Kidney (tissue), 14 donors: ENCODE data around the gene SLC41A3. TPM values are rescaled to one million over a fixed set of nuclear protein-coding genes. Genes with fewer than 3 reads are reported as not detected.

Experiments
- DNase-seq, 5 donors: peaks; one replicate each; pipeline ENCODE4 v3.0.0-alpha.2; 2013 to 2020
- FAIRE-seq: peaks from 2 replicates; lab custom pipeline; 2012; peaks lifted over from hg19 to GRCh38; lab: Jason Lieb, UNC
- H3K27ac ChIP-seq, 2 donors: one replicate each; pipeline ENCODE4 v1.7.0; 2013; ENCODE audit warnings: low read depth in 2 of 2, low read length in 2 of 2, inconsistent platforms in 1 of 2
- H3K27me3 ChIP-seq: one replicate; pipeline ENCODE4 v1.7.1; 2013; ENCODE audit warnings: low read length, inconsistent platforms; ENCODE audit not compliant: control insufficient read depth, insufficient read depth
- H3K36me3 ChIP-seq, 3 donors: one replicate each; pipeline versions ENCODE4 v1.7.0 to v1.7.1; 2013; ENCODE audit warnings: low read length in 3 of 3, control low read depth in 1 of 3, inconsistent platforms in 1 of 3; ENCODE audit not compliant: insufficient read depth in 3 of 3, control insufficient read depth in 2 of 3
- H3K4me1 ChIP-seq, 3 donors: one replicate each; pipeline versions ENCODE4 v1.7.0 to v1.7.1; 2013; ENCODE audit warnings: low read length in 3 of 3, inconsistent platforms in 1 of 3, low read depth in 1 of 3; ENCODE audit not compliant: control insufficient read depth in 2 of 3, insufficient read depth in 2 of 3
- H3K4me3 ChIP-seq, 3 donors: one replicate each; pipeline versions ENCODE4 v1.7.0 to v1.8.1; 2013; ENCODE audit warnings: low read length in 3 of 3, control low read depth in 1 of 3, inconsistent platforms in 1 of 3
- H3K9ac ChIP-seq, 3 donors: one replicate each; pipeline versions ENCODE4 v1.7.0 to v1.7.1; 2013; ENCODE audit warnings: low read length in 3 of 3, control low read depth in 1 of 3, inconsistent platforms in 1 of 3
- H3K9me3 ChIP-seq, 3 donors: one replicate each; pipeline versions ENCODE4 v1.7.0 to v1.7.1; 2013; ENCODE audit warnings: low read length in 3 of 3, control low read depth in 1 of 3, inconsistent platforms in 1 of 3; ENCODE audit not compliant: control insufficient read depth in 2 of 3, insufficient read depth in 1 of 3
- CTCF ChIP-seq: IDR thresholded peaks from 3 replicates; pipeline ENCODE4 v1.5.1; 2012; ENCODE audit warnings: mild to moderate bottlenecking, moderate library complexity, borderline replicate concordance; ENCODE audit not compliant: insufficient read depth; ENCODE audit errors: extremely low read depth
- intact Hi-C: fragments of 100-400 bp; cut with DNase I; formaldehyde crosslinking; loops from one replicate; pipeline ENCODE4 v1.11.1; 2022
- polyA plus RNA-seq: library from polyadenylated mRNA; stranded (reverse); fragments of 350-450 nt; fragmentation: Illumina TruSeq; extraction: RNeasy Lipid Tissue Mini Kit (QIAGEN cat#74804); gene quantifications from one replicate; pipeline ENCODE4 v1.2.3, GENCODE V29; 2014; ENCODE audit warnings: low read depth, low replicate concordance; ENCODE audit not compliant: insufficient read depth
- total RNA-seq: library from RNA; stranded (reverse); fragmentation: NEBNext Ultra II Directional; extraction: Animal tissue kit (Norgen Biotek cat#: 25700); gene quantifications from one replicate; pipeline ENCODE4 v1.2.1, GENCODE V29; 2021
- donor health status: control.
- donor health status: control.
- donor health status: control.
- donor health status: control.
- donor health status: control.
- donor health status: DM: yes; HTN: yes; CAD: no.
- donor health status: Normal renal cell carcinoma (clear cell type).

The SLC41A3 gene
- total and polyA plus RNA-seq, 2 donors from 2014 or later = 31.6 to 74.3 TPM

GRCh38 chr3:126132751-126133511, 49.0 kb upstream of the SLC41A3 start:
- Histone ChIP-seq H3K27me3 (no peaks in the 10 kb centered on the region), H3K4me1 (peaks cover 0 to 3% (median 0%) of the 10 kb centered on the region in 3 donors), H3K27ac (no peak overlapping the region), H3K36me3 (peaks cover 0 to 38% (median 21%) of the 10 kb centered on the region in 3 donors), H3K9me3 (no peaks in the 10 kb centered on the region), H3K9ac (no peak overlapping the region), H3K4me3 (no peak overlapping the region)
- TF ChIP-seq CTCF = no peak
- intact Hi-C loops = loop anchor here (10.0 kb wide), 1 partner anchor 112 kb away; no protein-coding TSS in a partner anchor
- FAIRE-seq (no peak), DNase-seq (peak; percentile 31 to 73 (median 63))

DNA sequence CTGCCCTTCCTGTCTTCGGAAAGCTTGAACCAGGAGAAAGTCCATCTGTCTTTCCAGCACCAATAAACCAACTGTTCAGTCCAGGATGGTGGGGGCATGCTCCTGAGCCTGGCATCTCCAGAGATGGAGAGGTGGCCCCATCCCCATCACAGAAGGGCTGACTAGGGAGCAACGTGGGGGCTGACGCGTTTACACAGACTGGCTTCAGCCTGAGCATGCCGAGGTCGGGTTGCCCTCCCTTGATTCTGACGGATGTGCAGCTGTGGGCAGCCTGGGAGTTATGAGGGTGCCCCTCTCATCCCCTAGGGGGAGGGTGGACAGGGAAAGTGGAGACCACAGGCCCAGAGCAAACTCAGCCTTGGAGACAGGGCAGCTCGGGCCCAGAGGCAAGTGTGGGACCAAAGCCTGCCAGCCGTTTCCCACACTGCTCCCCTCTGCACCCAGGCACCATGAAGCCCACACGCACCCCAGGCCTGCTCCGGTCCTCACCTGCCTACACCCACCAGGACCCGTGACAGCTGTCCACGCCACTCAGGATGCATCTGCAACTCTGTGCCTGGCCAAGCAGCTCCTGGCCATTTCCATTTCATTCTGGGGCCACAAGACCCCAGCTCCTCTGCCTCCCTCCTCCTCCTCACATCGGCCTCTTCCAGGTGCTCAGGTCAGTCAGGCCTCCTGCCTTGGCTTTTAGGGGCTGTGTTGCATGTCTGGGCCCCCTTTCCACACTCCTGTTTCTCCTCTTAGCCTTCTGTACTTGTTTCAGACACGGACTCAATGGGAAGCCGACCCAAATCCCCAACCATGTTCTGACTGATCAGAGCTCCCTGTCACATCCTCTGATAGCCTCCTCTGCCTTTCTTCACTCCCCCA, 48.2 kb upstream of the SLC41A3 start:
- no peak overlapping the region for H3K9ac ChIP-seq
- peaks cover 0 to 3% (median 0%) of the 10 kb centered on the region in 3 donors for H3K4me1 ChIP-seq
- DNase-seq = peak in 4 of 5 donors; percentile 9 to 45 (median 22)
- H3K27me3 ChIP-seq = no peaks in the 10 kb centered on the region
- no peak overlapping the region for H3K4me3 ChIP-seq
- no peak for TF ChIP-seq CTCF
- H3K27ac ChIP-seq = no peak overlapping the region
- H3K36me3 ChIP-seq = peaks cover 0 to 32% (median 17%) of the 10 kb centered on the region in 3 donors
- intact Hi-C loops = loop anchor here (10.0 kb wide), 1 partner anchor 113 kb away; no protein-coding TSS in a partner anchor
- no peak for FAIRE-seq
- no peaks in the 10 kb centered on the region for H3K9me3 ChIP-seq

DNA sequence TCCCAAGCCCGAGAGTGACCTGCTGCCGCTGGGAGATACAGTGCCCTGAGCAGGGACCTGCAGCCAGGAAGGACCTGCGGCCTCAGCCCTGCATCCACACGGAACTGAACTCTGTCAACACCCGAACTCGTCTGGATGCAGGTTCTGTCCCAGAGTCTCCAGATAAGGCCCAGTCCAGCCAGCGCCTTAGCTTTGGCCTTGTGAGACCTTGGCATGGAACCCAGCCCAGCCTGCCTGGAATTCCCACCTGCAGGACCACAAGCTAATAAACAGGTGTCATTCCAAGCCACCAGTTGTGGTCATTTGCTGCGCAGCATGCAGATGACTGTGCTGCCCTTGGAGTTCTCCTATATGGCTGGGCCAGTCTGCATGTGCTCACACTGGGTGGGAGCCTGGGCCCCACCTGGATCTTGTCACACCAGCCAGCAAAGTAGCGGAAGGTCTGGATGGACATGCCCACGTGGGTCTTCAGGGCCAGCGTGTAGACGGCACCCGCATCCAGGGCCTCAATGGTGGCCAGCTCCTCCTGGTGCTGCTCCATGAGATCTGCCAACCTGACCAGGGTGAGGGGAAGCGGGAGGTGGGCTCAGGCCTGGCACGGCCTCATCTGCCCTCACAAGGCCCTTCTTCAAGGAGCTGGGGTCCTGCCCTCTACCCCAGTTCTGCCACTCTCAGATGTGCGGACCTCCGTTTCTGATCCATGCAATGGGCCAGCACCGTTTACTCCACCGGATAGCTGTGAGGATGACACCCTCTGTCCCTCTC, 47.2 kb upstream of the SLC41A3 start:
- intact Hi-C loops = loop anchor here (10.0 kb wide), 1 partner anchor 114 kb away; no protein-coding TSS in a partner anchor
- no peaks in the 10 kb centered on the region for H3K9me3 ChIP-seq
- H3K4me1 ChIP-seq = peaks cover 0 to 3% (median 0%) of the 10 kb centered on the region in 3 donors
- no peak for TF ChIP-seq CTCF
- H3K27ac ChIP-seq = no peak overlapping the region
- H3K27me3 ChIP-seq = no peaks in the 10 kb centered on the region
- peak in 3 of 5 donors; percentile 8 to 69 (median 30) for DNase-seq
- H3K4me3 ChIP-seq = no peak overlapping the region
- H3K9ac ChIP-seq = no peak overlapping the region
- FAIRE-seq = no peak
- peaks cover 0 to 31% (median 9%) of the 10 kb centered on the region in 3 donors for H3K36me3 ChIP-seq
